GM18861 (cell line): ENCODE data around the gene LRRC52.
"Not testable (repeated sequence)": the region's sequence is repeated elsewhere in the genome, so short reads cannot be mapped to it uniquely, and the experiment has no call there.

Experiments used
- ATAC-seq: cut with Tn5 transposase; IDR thresholded peaks from one replicate; pipeline ENCODE4 v1.9.1; 2021; ENCODE audit not compliant: unreplicated experiment

The LRRC52 gene

DNA sequence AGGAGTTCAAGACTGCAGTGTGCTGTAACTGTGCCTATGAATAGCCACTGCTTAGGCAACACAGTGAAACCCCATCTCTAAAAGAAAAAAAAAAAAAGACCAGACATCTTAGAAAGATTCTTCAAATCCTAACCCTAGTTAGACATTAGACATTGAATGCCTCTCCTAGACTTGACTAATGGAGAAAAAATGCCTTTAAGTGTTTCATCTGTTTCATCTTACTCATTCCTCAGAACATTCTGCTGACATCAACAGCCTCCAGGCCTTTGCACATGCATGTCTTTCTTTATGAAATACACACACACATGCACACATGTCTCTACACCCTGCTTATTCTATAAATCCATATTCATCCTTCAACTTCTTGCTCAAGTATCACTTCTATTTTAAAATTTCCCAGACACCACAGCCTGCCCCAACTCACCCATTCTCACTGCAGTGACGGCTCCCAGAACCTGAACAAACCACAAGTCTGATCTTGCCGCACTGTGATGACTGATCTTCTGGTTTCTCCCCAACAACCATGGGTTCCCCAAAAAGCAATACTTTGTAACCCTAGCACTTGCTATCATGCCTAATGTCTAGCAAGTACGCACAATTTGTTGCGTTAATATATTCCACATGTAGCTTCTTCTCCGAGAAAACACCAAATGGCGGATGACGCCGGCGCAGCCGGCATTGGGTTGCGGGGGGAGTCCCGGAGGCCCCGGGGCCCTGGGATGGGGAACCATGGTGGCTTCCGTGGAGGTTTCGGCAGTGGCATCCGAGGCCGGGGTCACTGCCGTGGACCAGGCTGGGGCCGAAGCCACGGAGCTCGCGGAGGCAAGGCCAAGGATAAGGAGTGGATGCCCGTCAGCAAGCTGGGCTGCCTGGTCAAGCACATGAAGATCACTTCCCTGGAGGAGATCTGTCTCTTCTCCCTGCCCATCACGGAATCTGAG is 37.4 kb downstream of the LRRC52 start:
- no peak for ATAC-seq

- no peak for ATAC-seq
These were observed 38.1 kb downstream of the LRRC52 start for GRCh38 chr1:165581926-165582325.

GRCh38 chr1:165586398-165586797 is 42.6 kb downstream of the LRRC52 start:
- ATAC-seq, result no peak

- ATAC-seq, result not testable (repeated sequence)
These were observed 47.6 kb downstream of the LRRC52 start for GRCh38 chr1:165591391-165591790.

DNA sequence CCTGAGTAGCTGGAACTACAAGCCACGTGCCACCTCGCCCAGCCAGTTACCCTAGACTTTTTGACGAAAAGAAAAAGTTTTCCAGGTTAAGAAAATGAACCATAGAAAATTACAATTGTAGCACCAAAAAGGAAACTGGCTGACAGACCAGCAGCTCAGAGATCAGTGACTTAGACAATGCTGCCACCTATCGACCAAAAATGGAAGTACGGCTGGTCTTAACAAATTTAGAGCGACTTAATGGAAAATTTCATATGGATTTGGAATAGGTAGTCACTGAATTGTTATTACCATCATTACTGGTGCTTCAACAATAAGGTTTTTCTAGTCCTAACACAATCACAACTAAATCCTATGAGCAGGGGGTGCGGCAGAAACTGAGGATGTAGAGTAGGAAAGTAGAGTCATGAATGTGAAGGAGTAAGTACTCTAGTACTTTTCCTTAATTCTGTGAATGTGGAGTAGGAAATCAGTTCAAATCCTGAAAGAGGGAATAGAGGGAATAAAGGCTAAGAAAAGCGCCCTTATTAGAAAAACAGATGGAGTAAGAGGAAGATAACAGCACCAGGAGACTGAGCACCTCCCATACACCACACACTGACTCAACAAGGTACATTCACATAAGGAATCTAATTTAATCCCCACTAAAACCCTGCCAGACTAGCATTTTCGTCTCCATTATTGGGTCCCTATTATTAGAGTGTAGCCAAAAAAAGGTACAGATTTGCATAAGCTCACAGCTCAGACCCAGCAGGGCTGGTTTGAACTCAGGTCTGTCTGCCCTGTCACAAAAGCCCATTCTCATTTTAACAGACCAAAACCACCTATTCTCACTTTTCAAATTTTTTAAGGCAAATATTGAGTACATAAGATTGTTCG is 49.4 kb downstream of the LRRC52 start:
- no peak for ATAC-seq

GRCh38 chr1:165595246-165595938 is 51.6 kb downstream of the LRRC52 start:
- ATAC-seq, result no peak

GRCh38 chr1:165597883-165598675 is 54.3 kb downstream of the LRRC52 start:
- ATAC-seq, result peak; percentile 88

GRCh38 chr1:165598676-165599059 is 54.9 kb downstream of the LRRC52 start:
- no peak for ATAC-seq

DNA sequence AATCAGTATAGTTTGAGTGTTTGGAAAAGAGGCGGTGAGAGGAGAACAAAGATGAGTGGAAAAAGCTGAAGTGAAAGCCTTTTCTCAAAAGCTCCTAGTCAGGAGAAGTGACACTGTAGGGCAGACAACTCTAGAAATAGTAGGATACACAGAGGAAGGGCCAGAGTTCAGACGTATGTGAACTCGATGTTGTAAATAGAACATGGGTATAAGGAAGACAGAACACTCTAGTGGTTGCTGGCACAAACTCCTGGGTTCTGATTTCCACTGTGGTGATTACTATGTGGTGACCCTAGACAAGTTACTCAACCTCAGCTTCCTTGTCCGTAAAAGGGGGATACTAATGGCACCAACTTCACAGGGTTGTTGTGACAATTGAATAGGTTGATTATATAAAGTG is 57.0 kb downstream of the LRRC52 start:
- ATAC-seq, result no peak

GRCh38 chr1:165603810-165604209 is 60.0 kb downstream of the LRRC52 start:
- ATAC-seq, result no peak

GRCh38 chr1:165605246-165605645 is 61.4 kb downstream of the LRRC52 start:
- ATAC-seq, result no peak

- not testable (repeated sequence) for ATAC-seq
These were observed 62.9 kb downstream of the LRRC52 start for GRCh38 chr1:165606676-165607075.

DNA sequence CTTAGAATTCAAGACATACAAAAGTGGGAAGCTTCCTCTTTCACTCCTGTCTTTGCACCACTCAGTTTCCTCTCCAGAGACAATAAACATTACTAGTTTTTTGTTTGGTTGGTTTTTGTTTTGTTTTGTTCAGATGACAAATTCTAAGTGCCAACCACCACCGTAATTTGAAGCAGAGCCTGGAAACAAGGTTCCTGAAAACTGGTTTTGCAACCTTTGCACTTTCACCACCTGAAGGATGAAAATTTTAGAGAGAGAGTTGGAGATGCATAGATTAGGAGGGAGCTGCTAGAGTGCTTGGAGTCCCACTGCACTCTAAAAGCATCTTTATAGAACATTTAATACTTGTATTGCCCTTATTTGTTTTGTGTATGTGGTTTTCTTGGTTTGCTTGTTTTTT is 67.1 kb downstream of the LRRC52 start:
- no peak for ATAC-seq

- peak; percentile 63 for ATAC-seq
These were observed 68.3 kb downstream of the LRRC52 start for GRCh38 chr1:165612062-165612461.
